HG03025 (cell line): ENCODE data around the gene IL36RN.

ENCODE experiments used
- ATAC-seq: cut with Tn5 transposase; IDR thresholded peaks from one replicate; pipeline ENCODE4 v1.9.1; 2021; ENCODE audit warnings: mild to moderate bottlenecking, moderate library complexity; ENCODE audit not compliant: unreplicated experiment, low FRiP score

Gene IL36RN

GRCh38 chr2:113058998-113059960, at the start of gene IL36RN:
Gene IL36RN (plus strand): TSS chr2:113059198. CDS start chr2:113059439, 241 bp downstream.
- ATAC-seq: no peak

GRCh38 chr2:113009622-113010021, 49.4 kb upstream of the IL36RN start:
- no peak for ATAC-seq

GRCh38 chr2:113010088-113010487, 48.9 kb upstream of the IL36RN start:
- ATAC-seq: no peak

- no peak for ATAC-seq
Measured at GRCh38 chr2:113011108-113011507, 47.9 kb upstream of the IL36RN start.

GRCh38 chr2:113012436-113013335, 46.3 kb upstream of the IL36RN start:
- no peak for ATAC-seq

- ATAC-seq: no peak
Measured at GRCh38 chr2:113013336-113013661, 45.7 kb upstream of the IL36RN start.

- no peak for ATAC-seq
Measured at GRCh38 chr2:113014067-113014466, 44.9 kb upstream of the IL36RN start.

- no peak for ATAC-seq
Measured at GRCh38 chr2:113015042-113015441, 44.0 kb upstream of the IL36RN start.

- ATAC-seq: no peak
Measured at GRCh38 chr2:113015655-113016054, 43.3 kb upstream of the IL36RN start.

GRCh38 chr2:113018509-113018908, 40.5 kb upstream of the IL36RN start:
- no peak for ATAC-seq

- no peak for ATAC-seq
Measured at GRCh38 chr2:113021312-113021711, 37.7 kb upstream of the IL36RN start.

GRCh38 chr2:113024764-113025163, 34.2 kb upstream of the IL36RN start:
- ATAC-seq: no peak

GRCh38 chr2:113025737-113026136, 33.3 kb upstream of the IL36RN start:
- no peak for ATAC-seq

- ATAC-seq: no peak
Measured at GRCh38 chr2:113027691-113028090, 31.3 kb upstream of the IL36RN start.

GRCh38 chr2:113028112-113028511, 30.9 kb upstream of the IL36RN start:
- ATAC-seq: no peak

GRCh38 chr2:113032737-113033136, 26.3 kb upstream of the IL36RN start:
- ATAC-seq: no peak

GRCh38 chr2:113034016-113034415, 25.0 kb upstream of the IL36RN start:
- ATAC-seq: no peak

- no peak for ATAC-seq
Measured at GRCh38 chr2:113036763-113037162, 22.2 kb upstream of the IL36RN start.

GRCh38 chr2:113038291-113038690, 20.7 kb upstream of the IL36RN start:
- ATAC-seq: no peak

- ATAC-seq: no peak
Measured at GRCh38 chr2:113039158-113039557, 19.8 kb upstream of the IL36RN start.

GRCh38 chr2:113039719-113040118, 19.3 kb upstream of the IL36RN start:
- ATAC-seq: no peak
